ENCODE measurements around the gene YWHAQ. TPM values are rescaled to one million over a fixed set of nuclear protein-coding genes. Genes with fewer than 3 reads are reported as not detected.
A peak's percentile ranks its signal among the peaks of the same experiment; 100 is the strongest.
"Not testable (repeated sequence)": the region's sequence is repeated elsewhere in the genome, so short reads cannot be mapped to it uniquely, and the experiment has no call there.

The YWHAQ gene
- total and polyA plus RNA-seq, 5 donors from 2014 or later: 160 to 359 (median 279) TPM

- Mint-ChIP-seq H3K4me3 (peak overlapping the region; percentile 95 to 98 (median 97)), H3K36me3 (peaks cover 25% of the 10 kb centered on the region), H3K27me3 (no peaks in the 10 kb centered on the region), H3K27ac (peak overlapping the region; percentile 54 to 97 (median 95)), H3K4me1 (peaks cover 30 to 64% (median 51%) of the 10 kb centered on the region in 4 donors), H3K9me3 (no peaks in the 10 kb centered on the region)
- peak overlapping the region; percentile 93 for H3K4me3 ChIP-seq (ENCODE audit: low read depth, low read length)
- no peaks in the 10 kb centered on the region for H3K9me3 ChIP-seq (ENCODE audit: control insufficient read depth in 2 of 2, low read length in 2 of 2)
- H3K27ac ChIP-seq (ENCODE audit: insufficient read depth, low read length, poor library complexity, severe bottlenecking): peak overlapping the region; percentile 91
- peaks cover 50% of the 10 kb centered on the region for H3K4me1 ChIP-seq (ENCODE audit: control insufficient read depth, insufficient read depth, low read length, poor library complexity, severe bottlenecking)
- H3K36me3 ChIP-seq (ENCODE audit: control insufficient read depth, insufficient read depth, low read length): peaks cover 11% of the 10 kb centered on the region
- no peak for DNase-seq
- ATAC-seq (ENCODE audit: low read depth in 2 of 2): no peak
- H3K27me3 ChIP-seq (ENCODE audit: control insufficient read depth, insufficient read depth, low read length): no peaks in the 10 kb centered on the region
Observed at GRCh38 chr2:9629222-9630116, 1.3 kb downstream of the YWHAQ start.

DNA sequence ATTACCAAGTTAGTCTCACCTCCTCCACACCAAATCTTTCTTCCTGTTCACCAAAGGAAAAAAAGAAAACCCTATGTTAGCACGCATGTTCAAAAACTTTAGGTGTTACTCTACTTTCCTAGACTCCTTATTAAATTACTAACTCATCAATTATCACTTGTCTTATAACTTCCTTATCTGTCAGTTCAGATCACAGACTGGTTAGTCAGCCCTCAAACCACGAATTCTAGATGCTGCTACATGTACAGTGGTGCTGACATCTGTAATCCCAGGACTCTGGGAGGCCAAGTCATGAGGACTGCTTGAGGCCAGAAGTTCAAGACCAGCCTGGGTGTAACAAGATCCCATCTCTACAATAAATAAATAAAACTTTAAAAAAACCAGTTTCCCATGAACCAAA lies 3.5 kb downstream of the YWHAQ start:
- peak overlapping the region; percentile 51 for H3K4me3 ChIP-seq (ENCODE audit: low read depth, low read length)
- H3K9me3 ChIP-seq (ENCODE audit: control insufficient read depth in 2 of 2, low read length in 2 of 2): no peaks in the 10 kb centered on the region
- Mint-ChIP-seq H3K9me3 (no peaks in the 10 kb centered on the region), H3K27ac (peak overlapping the region in 1 of 3 donors; percentile 72), H3K36me3 (peaks cover 34% of the 10 kb centered on the region), H3K4me3 (peak overlapping the region; percentile 11 to 98 (median 94)), H3K27me3 (no peaks in the 10 kb centered on the region), H3K4me1 (peaks cover 31 to 78% (median 63%) of the 10 kb centered on the region in 4 donors)
- ATAC-seq (ENCODE audit: low read depth in 2 of 2) (no peak), DNase-seq (peak in 1 of 3 donors; percentile 32)
- no peak overlapping the region for H3K27ac ChIP-seq (ENCODE audit: insufficient read depth, low read length, poor library complexity, severe bottlenecking)
- peaks cover 52% of the 10 kb centered on the region for H3K4me1 ChIP-seq (ENCODE audit: control insufficient read depth, insufficient read depth, low read length, poor library complexity, severe bottlenecking)
- peaks cover 14% of the 10 kb centered on the region for H3K36me3 ChIP-seq (ENCODE audit: control insufficient read depth, insufficient read depth, low read length)
- H3K27me3 ChIP-seq (ENCODE audit: control insufficient read depth, insufficient read depth, low read length): no peaks in the 10 kb centered on the region

- Mint-ChIP-seq H3K27me3 (no peaks in the 10 kb centered on the region), H3K4me3 (peak overlapping the region in 1 of 4 donors; percentile 23), H3K4me1 (peaks cover 52 to 89% (median 76%) of the 10 kb centered on the region in 4 donors), H3K27ac (no peak overlapping the region), H3K9me3 (peaks cover 0 to 1% (median 0%) of the 10 kb centered on the region in 7 donors), H3K36me3 (peaks cover 39% of the 10 kb centered on the region)
- Histone ChIP-seq H3K27ac (ENCODE audit: insufficient read depth, low read length, poor library complexity, severe bottlenecking) (no peak overlapping the region), H3K36me3 (ENCODE audit: control insufficient read depth, insufficient read depth, low read length) (peaks cover 18% of the 10 kb centered on the region), H3K27me3 (ENCODE audit: control insufficient read depth, insufficient read depth, low read length) (no peaks in the 10 kb centered on the region), H3K4me3 (ENCODE audit: low read depth, low read length) (no peak overlapping the region), H3K4me1 (ENCODE audit: control insufficient read depth, insufficient read depth, low read length, poor library complexity, severe bottlenecking) (peaks cover 43% of the 10 kb centered on the region), H3K9me3 (ENCODE audit: control insufficient read depth in 2 of 2, low read length in 2 of 2) (no peaks in the 10 kb centered on the region)
- ATAC-seq (ENCODE audit: low read depth in 2 of 2) (no peak), DNase-seq (no peak)
Observed at GRCh38 chr2:9623151-9623550, 7.6 kb downstream of the YWHAQ start.

- not testable (repeated sequence) for ATAC-seq (ENCODE audit: low read depth in 2 of 2); H3K27ac Mint-ChIP-seq; H3K27me3 Mint-ChIP-seq; H3K27ac ChIP-seq (ENCODE audit: insufficient read depth, low read length, poor library complexity, severe bottlenecking); H3K9me3 Mint-ChIP-seq; H3K27me3 ChIP-seq (ENCODE audit: control insufficient read depth, insufficient read depth, low read length); DNase-seq; H3K4me3 ChIP-seq (ENCODE audit: low read depth, low read length); H3K9me3 ChIP-seq (ENCODE audit: control insufficient read depth in 2 of 2, low read length in 2 of 2)
- Mint-ChIP-seq H3K4me3 (peak overlapping the region in 1 of 4 donors; percentile 18), H3K4me1 (peaks cover 45 to 84% (median 72%) of the 10 kb centered on the region in 4 donors), H3K36me3 (peaks cover 32% of the 10 kb centered on the region)
- Histone ChIP-seq H3K36me3 (ENCODE audit: control insufficient read depth, insufficient read depth, low read length) (peaks cover 17% of the 10 kb centered on the region), H3K4me1 (ENCODE audit: control insufficient read depth, insufficient read depth, low read length, poor library complexity, severe bottlenecking) (peaks cover 32% of the 10 kb centered on the region)
Observed at GRCh38 chr2:9621655-9622054, 9.1 kb downstream of the YWHAQ start.

DNA sequence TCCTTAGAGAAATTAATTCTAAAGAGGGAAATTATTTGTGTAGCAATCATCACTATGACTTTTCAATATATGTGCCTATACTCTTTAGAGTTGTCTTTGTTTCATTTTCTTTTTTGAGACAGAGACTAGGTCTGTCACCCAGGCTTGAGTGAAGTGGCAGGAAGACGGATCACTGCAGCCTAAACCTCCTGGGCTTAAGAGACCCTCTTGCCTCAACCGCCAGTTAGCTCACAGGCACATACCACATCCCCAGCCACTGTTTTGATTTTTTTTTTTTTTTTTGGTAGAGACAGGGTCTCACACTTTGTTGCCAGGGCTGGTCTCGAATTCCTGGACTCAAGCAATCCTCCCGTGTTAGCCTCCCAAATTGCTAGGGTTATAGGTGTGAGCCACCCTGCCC lies 12.4 kb downstream of the YWHAQ start:
- H3K4me3 Mint-ChIP-seq: peak overlapping the region; percentile 38 to 80 (median 71)
- H3K4me1 ChIP-seq (ENCODE audit: control insufficient read depth, insufficient read depth, low read length, poor library complexity, severe bottlenecking): peaks cover 25% of the 10 kb centered on the region
- DNase-seq (peak in 1 of 3 donors; percentile 64), ATAC-seq (ENCODE audit: low read depth in 2 of 2) (peak; percentile 71 to 86)
- H3K27ac ChIP-seq (ENCODE audit: insufficient read depth, low read length, poor library complexity, severe bottlenecking): peak overlapping the region; percentile 62
- H3K36me3 ChIP-seq (ENCODE audit: control insufficient read depth, insufficient read depth, low read length): peaks cover 12% of the 10 kb centered on the region
- peak overlapping the region; percentile 62 for H3K4me3 ChIP-seq (ENCODE audit: low read depth, low read length)
- H3K27ac Mint-ChIP-seq: peak overlapping the region; percentile 23 to 92 (median 72)
- peaks cover 0 to 1% (median 0%) of the 10 kb centered on the region in 7 donors for H3K9me3 Mint-ChIP-seq
- no peaks in the 10 kb centered on the region for H3K27me3 Mint-ChIP-seq
- no peaks in the 10 kb centered on the region for H3K9me3 ChIP-seq (ENCODE audit: control insufficient read depth in 2 of 2, low read length in 2 of 2)
- no peaks in the 10 kb centered on the region for H3K27me3 ChIP-seq (ENCODE audit: control insufficient read depth, insufficient read depth, low read length)
- peaks cover 59 to 85% (median 80%) of the 10 kb centered on the region in 4 donors for H3K4me1 Mint-ChIP-seq
- peaks cover 30% of the 10 kb centered on the region for H3K36me3 Mint-ChIP-seq

DNA sequence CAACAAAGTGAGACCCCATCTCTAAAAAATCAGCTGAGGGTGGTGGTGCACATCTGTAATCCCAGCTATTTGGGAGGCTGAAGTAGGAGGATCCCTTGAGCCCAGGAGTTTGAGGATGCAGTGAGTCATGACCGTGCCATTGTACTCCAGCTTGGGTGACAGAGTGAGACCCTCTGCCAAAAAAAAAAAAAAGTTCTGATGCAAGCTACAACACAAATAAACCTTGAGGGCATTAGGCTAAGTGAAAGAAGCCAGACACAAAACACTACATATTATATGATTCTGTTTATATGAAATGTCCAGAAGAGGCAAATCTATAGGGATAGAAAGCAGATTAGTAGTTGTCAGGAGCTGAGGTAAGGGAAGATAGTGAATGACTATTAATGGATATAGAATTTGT lies 13.0 kb downstream of the YWHAQ start:
- H3K9me3 Mint-ChIP-seq: peaks cover 0 to 1% (median 0%) of the 10 kb centered on the region in 7 donors
- no peak overlapping the region for H3K4me3 ChIP-seq (ENCODE audit: low read depth, low read length)
- peak overlapping the region; percentile 62 for H3K27ac ChIP-seq (ENCODE audit: insufficient read depth, low read length, poor library complexity, severe bottlenecking)
- DNase-seq (no peak), ATAC-seq (ENCODE audit: low read depth in 2 of 2) (no peak)
- H3K9me3 ChIP-seq (ENCODE audit: control insufficient read depth in 2 of 2, low read length in 2 of 2): no peaks in the 10 kb centered on the region
- H3K27ac Mint-ChIP-seq: peak overlapping the region in 2 of 3 donors; percentile 5 to 55
- H3K36me3 Mint-ChIP-seq: peaks cover 23% of the 10 kb centered on the region
- H3K27me3 ChIP-seq (ENCODE audit: control insufficient read depth, insufficient read depth, low read length): no peaks in the 10 kb centered on the region
- peak overlapping the region in 3 of 4 donors; percentile 7 to 80 (median 15) for H3K4me3 Mint-ChIP-seq
- peaks cover 32% of the 10 kb centered on the region for H3K4me1 ChIP-seq (ENCODE audit: control insufficient read depth, insufficient read depth, low read length, poor library complexity, severe bottlenecking)
- peaks cover 12% of the 10 kb centered on the region for H3K36me3 ChIP-seq (ENCODE audit: control insufficient read depth, insufficient read depth, low read length)
- no peaks in the 10 kb centered on the region for H3K27me3 Mint-ChIP-seq
- peaks cover 64 to 87% (median 80%) of the 10 kb centered on the region in 4 donors for H3K4me1 Mint-ChIP-seq

DNA sequence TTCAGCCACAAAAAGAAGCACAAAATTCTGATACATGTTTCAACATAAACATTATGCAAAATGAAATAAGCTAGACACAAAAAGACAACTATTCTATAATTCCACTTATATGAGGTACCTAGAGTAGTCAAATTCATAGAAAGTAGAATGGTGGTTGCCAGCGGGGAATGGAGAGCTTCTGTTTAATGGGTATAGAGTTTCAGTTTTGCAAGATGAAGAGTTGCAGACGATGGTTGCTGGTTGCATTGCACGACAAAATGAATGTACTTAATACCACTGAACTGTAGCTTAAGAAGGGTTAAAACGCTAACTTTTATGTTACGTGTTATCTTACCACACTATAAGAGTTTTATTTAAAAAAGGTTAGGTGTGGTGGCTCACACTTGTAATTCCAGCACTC lies 13.5 kb downstream of the YWHAQ start:
- no peaks in the 10 kb centered on the region for H3K27me3 Mint-ChIP-seq
- peaks cover 35% of the 10 kb centered on the region for H3K4me1 ChIP-seq (ENCODE audit: control insufficient read depth, insufficient read depth, low read length, poor library complexity, severe bottlenecking)
- no peak overlapping the region for H3K27ac ChIP-seq (ENCODE audit: insufficient read depth, low read length, poor library complexity, severe bottlenecking)
- peaks cover 62 to 91% (median 81%) of the 10 kb centered on the region in 4 donors for H3K4me1 Mint-ChIP-seq
- H3K4me3 Mint-ChIP-seq: peak overlapping the region in 3 of 4 donors; percentile 22 to 80 (median 77)
- DNase-seq (no peak), ATAC-seq (ENCODE audit: low read depth in 2 of 2) (no peak)
- H3K9me3 Mint-ChIP-seq: peaks cover 0 to 1% (median 0%) of the 10 kb centered on the region in 7 donors
- H3K36me3 ChIP-seq (ENCODE audit: control insufficient read depth, insufficient read depth, low read length): peaks cover 13% of the 10 kb centered on the region
- no peaks in the 10 kb centered on the region for H3K9me3 ChIP-seq (ENCODE audit: control insufficient read depth in 2 of 2, low read length in 2 of 2)
- H3K36me3 Mint-ChIP-seq: peaks cover 21% of the 10 kb centered on the region
- H3K27me3 ChIP-seq (ENCODE audit: control insufficient read depth, insufficient read depth, low read length): no peaks in the 10 kb centered on the region
- no peak overlapping the region for H3K4me3 ChIP-seq (ENCODE audit: low read depth, low read length)
- H3K27ac Mint-ChIP-seq: peak overlapping the region in 2 of 3 donors; percentile 5 to 27

Data from CD4-positive, CD25-positive, alpha-beta regulatory T cell (primary cell).